OCI-LY7 (cell line): ENCODE data around the gene ELFN1. TPM values are rescaled to one million over a fixed set of nuclear protein-coding genes. Genes with fewer than 3 reads are reported as not detected.

Experiments
- BruUV-seq: library from RNA; stranded (reverse); fragments of 400-500 nt; replicated peaks from 2 replicates; lab custom pipeline; 2021; lab: Mats Ljungman, UMichigan
- CTCF ChIA-PET: fragments of 300-600 bp; sonication (Branson Sonifier 250); formaldehyde crosslinking; loops from one replicate; lab custom pipeline; 2022; ENCODE audit warnings: antibody characterized with exemption; ENCODE audit not compliant: unreplicated experiment; lab: Charles Lee
- POLR2A ChIA-PET: fragments of 300-600 bp; sonication (Branson Sonifier 250); formaldehyde crosslinking; loops from one replicate; lab custom pipeline; 2022; ENCODE audit warnings: antibody characterized with exemption; lab: Charles Lee
- DNase-seq: peaks from one replicate; pipeline ENCODE4 v3.0.0-alpha.2; 2015; ENCODE audit warnings: low spot score
- H2AFZ ChIP-seq: fragments of 200-600 bp; sonication (generic), shearing (Covaris generic); 2 replicates; pipeline ENCODE4 v1.6.1; 2014; ENCODE audit warnings: mild to moderate bottlenecking, antibody characterized with exemption, low read length, moderate library complexity
- H3K27ac ChIP-seq: fragments of 200-600 bp; sonication (generic); 2 replicates; pipeline ENCODE4 v1.5.1; 2014; ENCODE audit warnings: mixed run types, low read depth, mild to moderate bottlenecking, moderate library complexity, low read length, inconsistent platforms; ENCODE audit not compliant: poor library complexity, severe bottlenecking
- H3K36me3 ChIP-seq: fragments of 200-600 bp; sonication (generic); 2 replicates; pipeline ENCODE4 v1.6.1; 2014; ENCODE audit warnings: mild to moderate bottlenecking, antibody characterized with exemption, low read length, moderate library complexity, mixed read lengths; ENCODE audit not compliant: insufficient read depth
- H3K4me1 ChIP-seq: fragments of 200-600 bp; sonication (generic); 2 replicates; pipeline ENCODE4 v1.5.1; 2014; ENCODE audit warnings: mild to moderate bottlenecking, low read length; ENCODE audit not compliant: insufficient read depth, poor library complexity, severe bottlenecking
- H3K4me2 ChIP-seq: fragments of 200-600 bp; sonication (generic); 2 replicates; pipeline ENCODE4 v1.6.1; 2014; ENCODE audit warnings: mild to moderate bottlenecking, low read length
- H3K4me3 ChIP-seq: fragments of 200-600 bp; sonication (generic); 2 replicates; pipeline ENCODE4 v1.5.1; 2014; ENCODE audit warnings: mild to moderate bottlenecking, low read depth, low read length; ENCODE audit not compliant: poor library complexity, severe bottlenecking
- H3K79me2 ChIP-seq: fragments of 200-600 bp; sonication (generic); 2 replicates; pipeline ENCODE4 v1.6.1; 2016; ENCODE audit warnings: low read depth, mild to moderate bottlenecking, low read length, moderate library complexity, mixed read lengths; ENCODE audit not compliant: insufficient read depth
- H3K9me2 ChIP-seq: fragments of 200-600 bp; sonication (generic); 2 replicates; pipeline ENCODE4 v1.6.1; 2016; ENCODE audit warnings: mild to moderate bottlenecking, low read length, mixed read lengths; ENCODE audit not compliant: insufficient read depth
- H3K9me3 ChIP-seq: fragments of 200-600 bp; sonication (generic); 2 replicates; pipeline ENCODE4 v1.6.1; 2014; ENCODE audit warnings: mild to moderate bottlenecking, mixed run types, low read length, mixed read lengths
- H4K20me1 ChIP-seq: fragments of 200-600 bp; sonication (generic); 2 replicates; pipeline ENCODE4 v1.6.1; 2014; ENCODE audit warnings: mild to moderate bottlenecking, antibody characterized with exemption, low read length, moderate library complexity, mixed read lengths; ENCODE audit not compliant: insufficient read depth
- CTCF ChIP-seq: fragments of 200-600 bp; sonication (generic); conservative IDR thresholded peaks from 2 replicates; pipeline ENCODE4 v1.5.1; 2014; ENCODE audit warnings: mild to moderate bottlenecking, antibody characterized with exemption, low read length, moderate library complexity, mixed read lengths
- EZH2phosphoT487 ChIP-seq: fragments of 200-600 bp; sonication (generic); IDR thresholded peaks from 2 replicates; pipeline ENCODE4 v1.6.1; 2018; ENCODE audit warnings: low read depth, borderline replicate concordance, mild to moderate bottlenecking, mixed run types, antibody characterized with exemption, low read length, moderate library complexity, mixed read lengths
- intact Hi-C: fragments of 100-400 bp; cut with micrococcal nuclease; formaldehyde crosslinking; loops from one replicate; pipeline ENCODE4 v1.10.0; 2022; ENCODE audit not compliant: unreplicated experiment
- total RNA-seq, 2 experiments: library from RNA; depleted of rRNA in 1 of 2; stranded (reverse); fragments of >200 nt in 1 of 2; shearing (Covaris generic) in 1 of 2; gene quantifications; 2 replicates each; pipeline ENCODE4 v1.2.3, GENCODE V29; 2014 to 2022

The ELFN1 gene
- total RNA-seq, 2 experiments from 2014 or later = not detected

DNA sequence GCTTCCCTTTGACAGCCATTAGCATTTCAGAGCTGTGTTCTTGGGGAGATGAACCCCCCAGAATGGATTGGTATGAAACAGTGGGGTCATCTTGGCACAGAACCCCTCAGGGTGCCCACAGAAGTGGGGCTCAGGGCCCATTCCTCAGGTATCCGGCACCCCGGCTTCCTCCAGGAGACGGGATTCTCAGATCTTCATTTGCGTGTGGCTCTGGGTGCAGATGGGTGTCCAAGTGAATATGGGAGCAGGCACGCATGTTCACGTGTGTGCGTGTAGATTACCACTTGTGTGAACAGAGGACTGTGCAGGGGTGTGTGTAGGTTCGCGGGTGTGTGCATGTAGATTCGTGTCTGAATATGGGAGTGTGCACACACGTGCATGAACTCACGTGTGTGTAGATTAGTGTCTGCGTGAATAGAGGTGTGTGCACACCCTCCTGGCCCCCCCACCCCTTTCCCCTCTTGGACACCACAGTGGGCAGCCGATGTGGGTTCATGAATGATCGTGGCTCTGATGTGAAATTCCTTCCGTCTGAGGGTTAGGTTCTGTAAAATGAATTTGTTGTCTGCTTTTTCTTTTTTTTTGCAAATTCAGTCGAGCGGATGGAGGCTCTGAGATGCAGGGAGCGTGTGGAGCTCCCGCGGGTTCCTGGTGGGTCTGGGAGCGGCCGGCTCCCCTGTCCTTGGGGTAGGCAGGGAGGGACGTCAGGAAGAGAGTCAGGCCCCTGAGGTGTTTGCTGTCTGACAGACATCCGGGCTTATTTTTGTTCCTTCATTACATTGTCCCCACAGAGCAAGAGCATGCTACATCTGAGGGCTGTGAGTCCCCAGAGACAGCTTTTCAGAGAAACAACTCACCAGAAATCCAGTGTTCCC, 7.4 kb downstream of the ELFN1 start:
- DNase-seq = no peak
- Histone ChIP-seq H3K36me3 (no peaks in the 10 kb centered on the region), H3K27ac (no peak overlapping the region), H3K9me3 (peaks cover 13% of the 10 kb centered on the region; the same call in 1 of the 2 replicates), H2AFZ (no peak overlapping the region), H3K4me3 (no peak overlapping the region), H3K79me2 (no peaks in the 10 kb centered on the region), H3K4me2 (peak overlapping the region; percentile 29; the same call in 1 of the 2 replicates), H3K4me1 (peaks cover 24% of the 10 kb centered on the region), H3K9me2 (no peaks in the 10 kb centered on the region), H4K20me1 (no peaks in the 10 kb centered on the region)
- TF ChIP-seq CTCF = no peak
- no peak for TF ChIP-seq EZH2phosphoT487
- intact Hi-C loops = no loop called here
- ChIA-PET POLR2A (interaction anchor here (0.6 kb wide), 1 partner anchor 9 kb away, joined by 4 read pairs; no protein-coding TSS in a partner anchor), CTCF (no interaction called here)
- BruUV-seq = no TSS peak

DNA sequence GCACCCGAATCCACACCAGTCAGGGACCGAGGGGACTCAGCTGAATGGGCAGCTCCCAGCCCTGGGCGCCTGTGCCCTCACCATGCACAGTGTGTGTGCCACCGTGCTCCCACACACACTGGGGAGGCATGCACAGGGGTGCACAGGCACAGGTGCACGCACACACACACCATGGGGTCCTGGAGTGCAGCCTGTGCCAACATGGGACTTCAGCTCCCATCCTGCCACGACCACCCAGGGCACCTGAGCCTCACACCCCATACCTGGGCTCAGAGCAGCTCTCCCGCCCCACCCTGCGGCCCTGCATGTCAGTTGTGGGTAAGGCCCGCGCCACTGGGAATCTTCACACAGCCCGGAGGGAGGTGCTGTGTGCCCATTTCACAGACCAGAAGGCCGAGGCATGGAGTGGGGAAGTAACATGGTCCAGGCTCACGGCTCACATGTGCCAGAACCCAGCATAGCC, 8.0 kb downstream of the ELFN1 start:
- Histone ChIP-seq H3K4me3 (no peak overlapping the region), H3K79me2 (no peaks in the 10 kb centered on the region), H2AFZ (no peak overlapping the region), H3K27ac (no peak overlapping the region), H3K4me2 (peak overlapping the region; percentile 29; the same call in 1 of the 2 replicates), H4K20me1 (no peaks in the 10 kb centered on the region), H3K9me3 (peaks cover 20% of the 10 kb centered on the region; the same call in 1 of the 2 replicates), H3K36me3 (no peaks in the 10 kb centered on the region), H3K9me2 (no peaks in the 10 kb centered on the region), H3K4me1 (peaks cover 24% of the 10 kb centered on the region)
- intact Hi-C loops = no loop called here
- ChIA-PET CTCF (no interaction called here), POLR2A (interaction anchor here (0.6 kb wide), 1 partner anchor 8 kb away, joined by 4 read pairs; no protein-coding TSS in a partner anchor)
- BruUV-seq = no TSS peak
- TF ChIP-seq EZH2phosphoT487 = no peak
- TF ChIP-seq CTCF = no peak
- DNase-seq = no peak
